Measurements from ENCODE around the gene KCNN3. TPM values are rescaled to one million over a fixed set of nuclear protein-coding genes. Genes with fewer than 3 reads are reported as not detected.

The KCNN3 gene
- total and polyA plus RNA-seq, 2 of the 13 experiments (the other 11 are each of a cell fraction or from before 2014, with no cell fraction given) = not detected

GRCh38 chr1:154741327-154741726 lies 128.8 kb downstream of the KCNN3 start:
- Histone ChIP-seq H3K27ac (ENCODE audit: extremely low read length, insufficient read depth, low read length) (no peak overlapping the region), H3K79me2 (ENCODE audit: insufficient read depth, low read length) (no peaks in the 10 kb centered on the region), H3K4me3 (replicated peaks in 1 of 3; ENCODE audit: insufficient read depth in 1 of 3, low read depth in 2 of 3, low read length in 3 of 3) (no peak overlapping the region), H3K36me3 (replicated peaks in 1 of 2; ENCODE audit: control insufficient read depth in 1 of 2, insufficient read depth in 2 of 2, low read length in 2 of 2) (no peaks in the 10 kb centered on the region), H2AFZ (ENCODE audit: low read length) (no peak overlapping the region), H3K4me2 (ENCODE audit: low read depth, low read length) (no peak overlapping the region), H3K4me1 (ENCODE audit: insufficient read depth, low read length) (0 out of 2 replicates have a peak, but pooled peaks cover 13% of the 10 kb centered on the region), H3K9ac (ENCODE audit: insufficient read depth, low read depth, low read length) (no peak overlapping the region), H3K27me3 (ENCODE audit: control insufficient read depth in 1 of 2, insufficient read depth in 2 of 2, low read length in 2 of 2) (peaks cover 0 to 28% of the 10 kb centered on the region in 2 experiments; a peak in 2 of 5 replicates), H3K9me3 (ENCODE audit: low read length) (no peaks in the 10 kb centered on the region), H4K20me1 (ENCODE audit: insufficient read depth, low read length) (no peaks in the 10 kb centered on the region)
- ATAC-seq (no peak), FAIRE-seq (no peak), DNase-seq (ENCODE audit: low spot score) (no peak)
- no TSS peak for BruUV-seq (replicated peaks)
- in situ Hi-C loops (cut with HindIII; ENCODE audit: extremely low pct_ligation_motif_present, low pct_unique_long_range_greater_than_20kb) = no loop called here
- POLR2A ChIA-PET = interaction anchor here (1.3 to 1.5 kb wide), 2 partner anchors 43 to 182 kb away, joined by 4 to 6 read pairs; no protein-coding TSS in a partner anchor
- intact Hi-C loops (cut with micrococcal nuclease; ENCODE audit: unreplicated experiment) = loop anchor here (2.0 kb wide), 1 partner anchor 73 kb away; no protein-coding TSS in a partner anchor
- TF ChIP-seq DBP (CRISPR knock-in tag; IDR thresholded peaks at IDR 0.05; ENCODE audit: not compliant biosample characterization) (no peak), ASH2L (IDR thresholded peaks at IDR 0.05; ENCODE audit: insufficient read length, low read depth, low read length) (no peak), THAP9 (CRISPR knock-in tag; IDR thresholded peaks at IDR 0.05; ENCODE audit: borderline replicate concordance) (no peak), CSRNP1 (CRISPR knock-in tag; IDR thresholded peaks at IDR 0.05) (no peak), ZNF451 (CRISPR knock-in tag; IDR thresholded peaks at IDR 0.05) (no peak), ZNF510 (CRISPR knock-in tag; IDR thresholded peaks at IDR 0.05; ENCODE audit: low read depth) (no peak), SPEN (CRISPR knock-in tag; IDR thresholded peaks at IDR 0.05; ENCODE audit: low read depth) (no peak), CENPT (CRISPR knock-in tag; IDR thresholded peaks at IDR 0.05; ENCODE audit: low read depth) (no peak), ZNF350 (CRISPR knock-in tag; IDR thresholded peaks at IDR 0.05; ENCODE audit: borderline replicate concordance, low read depth) (no peak), ISX (CRISPR knock-in tag; conservative IDR thresholded peaks at IDR 0.05) (no peak), AGO2 (optimal IDR thresholded peaks at IDR 0.05; ENCODE audit: low read depth, low read length) (no peak), SIN3B (IDR thresholded peaks at IDR 0.05; ENCODE audit: low read length) (no peak), XRCC5 (optimal IDR thresholded peaks at IDR 0.05; ENCODE audit: low read length) (no peak), ZFP36L1 (CRISPR knock-in tag; IDR thresholded peaks at IDR 0.05) (no peak), GRHL1 (CRISPR knock-in tag; conservative IDR thresholded peaks at IDR 0.05) (no peak)
- CTCF ChIA-PET (ENCODE audit: low intra/inter-chr PET ratio, low total read pairs) = interaction anchor here (1.6 to 3.3 kb wide), 3 partner anchors 72 to 262 kb away, joined by 9 to 51 read pairs (median 13); no protein-coding TSS in a partner anchor

Measured in HepG2 (cell line).